Testis (tissue), 3 donors: ENCODE results near the gene TUFM. TPM values are rescaled to one million over a fixed set of nuclear protein-coding genes. Genes with fewer than 3 reads are reported as not detected.
"Not testable (repeated sequence)": the region's sequence is repeated elsewhere in the genome, so short reads cannot be mapped to it uniquely, and the experiment has no call there.

Source experiments
- DNase-seq: peaks from one replicate; pipeline ENCODE4 v3.0.0-alpha.2; 2019
- H3K27ac ChIP-seq, 2 donors: fragments of 200-600 bp; sonication (generic); one replicate each; pipeline ENCODE4 v1.5.1; 2019
- H3K27me3 ChIP-seq: fragments of 200-600 bp; sonication (generic); one replicate; pipeline ENCODE4 v1.5.1; 2019
- H3K36me3 ChIP-seq: fragments of 200-600 bp; sonication (generic); one replicate; pipeline ENCODE4 v1.5.1; 2017; ENCODE audit warnings: low read depth; ENCODE audit errors: missing control alignments
- H3K4me1 ChIP-seq: fragments of 200-600 bp; sonication (generic); one replicate; pipeline ENCODE4 v1.5.1; 2019
- H3K4me3 ChIP-seq, 2 donors: fragments of 200-600 bp; sonication (generic); one replicate each; pipeline ENCODE4 v1.5.1; 2017 to 2019
- H3K9me3 ChIP-seq: fragments of 200-600 bp; sonication (generic); one replicate; pipeline ENCODE4 v1.5.1; 2017
- CTCF ChIP-seq, 3 experiments: fragments of 450-650 bp in 2 of 3; fragments of 200-600 bp in 1 of 3; sonication (generic) in 1 of 3; IDR thresholded peaks; one replicate each; pipeline ENCODE4 v1.5.1; 2016 to 2019; ENCODE audit warnings: antibody characterized with exemption in 3 of 3, mild to moderate bottlenecking in 2 of 3, moderate library complexity in 1 of 3
- POLR2A ChIP-seq: fragments of 450-650 bp; IDR thresholded peaks from one replicate; pipeline ENCODE4 v1.6.1; 2017; ENCODE audit warnings: antibody characterized with exemption, mild to moderate bottlenecking, moderate library complexity
- WGBS, 2 donors: methylation state at CpG; one replicate each; pipeline ENCODE4 v1.1.5; 2018; 5-methylcytosine and 5-hydroxymethylcytosine counted together
- intact Hi-C: fragments of 100-400 bp; cut with DNase I; formaldehyde crosslinking; loops from one replicate; pipeline ENCODE4 v1.15.1; 2023; ENCODE audit warnings: low total_unique reads
- microRNA-seq, 2 donors: library from miRNA; unstranded; fragments of <30 nt; microRNA quantifications; one replicate each; pipeline ENCODE4, GENCODE V29; 2016; ENCODE audit warnings: borderline number of aligned reads in 2 of 2, borderline replicate concordance in 1 of 2
- polyA plus RNA-seq: library from polyadenylated mRNA; stranded (reverse); fragments of 350-450 nt; fragmentation: Illumina TruSeq; extraction: RNeasy Lipid Tissue Mini Kit (QIAGEN cat#74804); gene quantifications from one replicate; pipeline ENCODE4 v1.2.3, GENCODE V29; 2014; ENCODE audit warnings: low read depth, low replicate concordance; ENCODE audit not compliant: insufficient read depth
- small RNA-seq, 2 donors: library from RNA; depleted of rRNA; stranded (forward); fragments of <200 nt; gene quantifications; one replicate each; pipeline ENCODE3, GENCODE V24; 2016
- total RNA-seq, 2 donors: library from RNA; depleted of rRNA; stranded (reverse); fragments of >200 nt; gene quantifications; one replicate each; pipeline ENCODE4 v1.2.3, GENCODE V29; 2016

TUFM gene
- total and polyA plus RNA-seq, 3 donors from 2014 or later, result 134 to 213 (median 140) TPM

DNA sequence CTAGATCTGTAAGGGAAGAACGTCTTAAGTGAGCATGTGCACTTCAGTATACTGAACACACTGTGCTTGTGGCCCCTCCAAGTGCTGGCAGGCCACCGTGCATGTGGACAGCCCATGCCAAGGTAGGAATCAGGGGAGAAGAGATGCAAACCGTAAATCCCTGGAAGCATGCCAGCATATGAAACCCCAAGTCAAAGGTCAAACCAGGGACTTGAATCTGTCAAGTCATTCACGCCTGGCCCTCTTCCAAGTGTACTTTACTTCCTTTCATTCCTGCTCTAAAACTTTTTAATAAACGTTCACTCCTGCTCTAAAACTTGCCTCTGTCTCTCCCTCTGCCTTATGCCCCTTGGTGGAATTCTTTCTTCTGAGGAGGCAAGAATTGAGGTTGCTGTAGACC is 26.1 kb downstream of the TUFM start:
- TF ChIP-seq POLR2A (no peak), CTCF (IDR thresholded peaks at IDR 0.05) (no peak)
- no peaks in the 10 kb centered on the region for H3K27me3 ChIP-seq
- peaks cover 10% of the 10 kb centered on the region for H3K4me1 ChIP-seq
- no peak overlapping the region for H3K27ac ChIP-seq
- intact Hi-C loops, result no loop called here
- no peaks in the 10 kb centered on the region for H3K9me3 ChIP-seq
- 78 to 87% methylated on average over 5 of the region's 5 CpGs for WGBS, 2 donors
- no peak overlapping the region for H3K4me3 ChIP-seq
- no peak for DNase-seq
- no peaks in the 10 kb centered on the region for H3K36me3 ChIP-seq

GRCh38 chr16:28807445-28808120 is 38.6 kb downstream of the TUFM start:
- H3K4me3 ChIP-seq, intact Hi-C loops, H3K4me1 ChIP-seq, H3K27me3 ChIP-seq, DNase-seq, H3K27ac ChIP-seq, H3K9me3 ChIP-seq, H3K36me3 ChIP-seq: not testable (repeated sequence)
- no CpG with 5 or more reads among the region's 11 CpGs for WGBS, 2 donors

- H3K4me1 ChIP-seq, intact Hi-C loops, H3K27me3 ChIP-seq, H3K4me3 ChIP-seq, H3K36me3 ChIP-seq, H3K9me3 ChIP-seq, H3K27ac ChIP-seq: not testable (repeated sequence)
- peak in 2 of 3 experiments; percentile 34 to 53 for TF ChIP-seq CTCF (IDR thresholded peaks at IDR 0.05)
- peak; percentile 78 for DNase-seq
- WGBS, 2 donors, result 54 to 59% methylated on average over 4 to 8 of the region's 13 CpGs
Measured at GRCh38 chr16:28802235-28803019, 43.7 kb downstream of the TUFM start.

Small RNA genes lying within 50 kb of the gene (microRNA-seq; reads per million reads assigned to microRNA genes)
- gene MIR4721, result 0 reads per million in 2 donors

Small RNA genes lying within 50 kb of the gene (small RNA-seq; reads per million reads assigned to genes)
- gene RF00416, result 0 reads per million in 2 donors

Other genes starting within 250 kb of the TUFM start
- 1 to 10 TPM; 1.1 to 2.5 TPM for gene SULT1A2, start 249.3 kb downstream of the TUFM start, total RNA-seq
- gene SULT1A2, start 249.3 kb downstream of the TUFM start, polyA plus RNA-seq, result 0.96 TPM
- gene SULT1A1, start 236.3 kb downstream of the TUFM start, total RNA-seq, result 10 to 100 TPM; 34.9 to 42.6 TPM
- gene SULT1A1, start 236.3 kb downstream of the TUFM start, polyA plus RNA-seq, result 50.9 TPM
- gene NPIPB8, start 208.3 kb downstream of the TUFM start, total RNA-seq, result 10 to 100 TPM in 1 of 2 donors, 1 to 10 TPM in 1; 5.8 to 11.5 TPM
- 13.5 TPM for gene NPIPB8, start 208.3 kb downstream of the TUFM start, polyA plus RNA-seq
- 100 to 1,000 TPM; 497 to 515 TPM for gene EIF3C, start 134.9 kb downstream of the TUFM start, total RNA-seq
- gene EIF3C, start 134.9 kb downstream of the TUFM start, polyA plus RNA-seq, result 358 TPM
- gene NPIPB9, start 94.6 kb downstream of the TUFM start, total RNA-seq, result 10 to 100 TPM; 12.6 to 21.3 TPM
- gene NPIPB9, start 94.6 kb downstream of the TUFM start, polyA plus RNA-seq, result 11.3 TPM
- gene ATXN2L, start 23.3 kb downstream of the TUFM start, total RNA-seq, result 100 to 1,000 TPM; 242 to 345 TPM
- 521 TPM for gene ATXN2L, start 23.3 kb downstream of the TUFM start, polyA plus RNA-seq
- 10 to 100 TPM; 90.2 to 97.4 TPM for gene SH2B1, start 17.5 kb upstream of the TUFM start, total RNA-seq
- gene SH2B1, start 17.5 kb upstream of the TUFM start, polyA plus RNA-seq, result 51.4 TPM
- gene ATP2A1, start 32.1 kb upstream of the TUFM start, total RNA-seq, result 10 to 100 TPM; 12.2 to 17.3 TPM
- gene ATP2A1, start 32.1 kb upstream of the TUFM start, polyA plus RNA-seq, result 9.1 TPM
- gene RABEP2, start 78.9 kb upstream of the TUFM start, total RNA-seq, result 10 to 100 TPM; 43.3 to 51.8 TPM
- 14.2 TPM for gene RABEP2, start 78.9 kb upstream of the TUFM start, polyA plus RNA-seq
- 1 to 10 TPM; 2.0 to 4.3 TPM for gene CD19, start 85.6 kb upstream of the TUFM start, total RNA-seq
- gene CD19, start 85.6 kb upstream of the TUFM start, polyA plus RNA-seq, result 7.7 TPM
- 100 to 1,000 TPM in 1 of 2 donors, 10 to 100 TPM in 1; 81.1 to 111 TPM for gene NFATC2IP, start 104.6 kb upstream of the TUFM start, total RNA-seq
- gene NFATC2IP, start 104.6 kb upstream of the TUFM start, polyA plus RNA-seq, result 69.0 TPM
- gene SPNS1, start 128.4 kb upstream of the TUFM start, total RNA-seq, result 10 to 100 TPM; 51.7 to 56.9 TPM
- 32.0 TPM for gene SPNS1, start 128.4 kb upstream of the TUFM start, polyA plus RNA-seq
- gene LAT, start 138.7 kb upstream of the TUFM start, total RNA-seq, result 1 to 10 TPM; 7.4 to 9.0 TPM
- 8.4 TPM for gene LAT, start 138.7 kb upstream of the TUFM start, polyA plus RNA-seq